ENCODE measurements around the gene NEK7.

GRCh38 chr1:198267921-198268320 lies 111.1 kb downstream of the NEK7 start:
- TF ChIP-seq, protein P1, sequence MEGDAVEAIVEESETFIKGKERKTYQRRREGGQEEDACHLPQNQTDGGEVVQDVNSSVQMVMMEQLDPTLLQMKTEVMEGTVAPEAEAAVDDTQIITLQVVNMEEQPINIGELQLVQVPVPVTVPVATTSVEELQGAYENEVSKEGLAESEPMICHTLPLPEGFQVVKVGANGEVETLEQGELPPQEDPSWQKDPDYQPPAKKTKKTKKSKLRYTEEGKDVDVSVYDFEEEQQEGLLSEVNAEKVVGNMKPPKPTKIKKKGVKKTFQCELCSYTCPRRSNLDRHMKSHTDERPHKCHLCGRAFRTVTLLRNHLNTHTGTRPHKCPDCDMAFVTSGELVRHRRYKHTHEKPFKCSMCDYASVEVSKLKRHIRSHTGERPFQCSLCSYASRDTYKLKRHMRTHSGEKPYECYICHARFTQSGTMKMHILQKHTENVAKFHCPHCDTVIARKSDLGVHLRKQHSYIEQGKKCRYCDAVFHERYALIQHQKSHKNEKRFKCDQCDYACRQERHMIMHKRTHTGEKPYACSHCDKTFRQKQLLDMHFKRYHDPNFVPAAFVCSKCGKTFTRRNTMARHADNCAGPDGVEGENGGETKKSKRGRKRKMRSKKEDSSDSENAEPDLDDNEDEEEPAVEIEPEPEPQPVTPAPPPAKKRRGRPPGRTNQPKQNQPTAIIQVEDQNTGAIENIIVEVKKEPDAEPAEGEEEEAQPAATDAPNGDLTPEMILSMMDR (optimal IDR thresholded peaks at IDR 0.05 in 1 of 3, IDR thresholded peaks at IDR 0.05 in 1 of 3, conservative IDR thresholded peaks at IDR 0.05 in 1 of 3; ENCODE audit: extremely low read depth in 1 of 3, insufficient read depth in 2 of 3, low read length in 3 of 3): no peak
- no peak for TF ChIP-seq EZH2 (IDR thresholded peaks at IDR 0.05; ENCODE audit: low read length)

All from keratinocyte (primary cell).